HG03064 (cell line): ENCODE measurements around the gene ALDH3B2.
"Not testable (repeated sequence)": the region's sequence is repeated elsewhere in the genome, so short reads cannot be mapped to it uniquely, and the experiment has no call there.

Experiments used
- ATAC-seq: cut with Tn5 transposase; IDR thresholded peaks from one replicate; pipeline ENCODE4 v1.9.1; 2021; ENCODE audit warnings: low read depth; ENCODE audit not compliant: unreplicated experiment

The ALDH3B2 gene, protein sequence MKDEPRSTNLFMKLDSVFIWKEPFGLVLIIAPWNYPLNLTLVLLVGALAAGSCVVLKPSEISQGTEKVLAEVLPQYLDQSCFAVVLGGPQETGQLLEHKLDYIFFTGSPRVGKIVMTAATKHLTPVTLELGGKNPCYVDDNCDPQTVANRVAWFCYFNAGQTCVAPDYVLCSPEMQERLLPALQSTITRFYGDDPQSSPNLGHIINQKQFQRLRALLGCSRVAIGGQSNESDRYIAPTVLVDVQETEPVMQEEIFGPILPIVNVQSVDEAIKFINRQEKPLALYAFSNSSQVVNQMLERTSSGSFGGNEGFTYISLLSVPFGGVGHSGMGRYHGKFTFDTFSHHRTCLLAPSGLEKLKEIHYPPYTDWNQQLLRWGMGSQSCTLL

DNA sequence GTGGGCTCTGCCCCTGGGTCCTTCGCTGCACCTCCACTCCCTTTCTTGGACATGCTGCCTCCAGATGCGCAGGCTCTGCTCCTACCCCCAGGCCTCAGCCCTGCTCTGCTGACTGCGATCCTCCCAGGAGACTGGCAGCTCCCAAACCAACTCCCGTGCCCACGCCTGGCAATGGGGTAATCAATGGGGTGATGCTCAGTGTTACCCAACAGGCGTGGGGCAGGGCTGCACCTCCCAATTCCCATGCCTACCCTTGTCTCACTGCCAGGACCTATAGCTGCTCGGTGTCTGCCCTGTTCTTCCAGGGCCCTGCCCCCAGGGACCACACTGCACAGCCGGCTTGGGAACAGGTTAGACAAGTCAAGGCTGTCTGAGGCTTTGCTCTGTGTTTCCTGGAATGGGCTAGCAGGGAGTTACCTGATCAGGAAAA lies at the start of gene ALDH3B2:
TSS of gene ALDH3B2 (minus strand) at position 182 of the 430 bp plus-strand sequence. CDS start 7,688 bp downstream, outside the sequence.
- no peak for ATAC-seq

DNA sequence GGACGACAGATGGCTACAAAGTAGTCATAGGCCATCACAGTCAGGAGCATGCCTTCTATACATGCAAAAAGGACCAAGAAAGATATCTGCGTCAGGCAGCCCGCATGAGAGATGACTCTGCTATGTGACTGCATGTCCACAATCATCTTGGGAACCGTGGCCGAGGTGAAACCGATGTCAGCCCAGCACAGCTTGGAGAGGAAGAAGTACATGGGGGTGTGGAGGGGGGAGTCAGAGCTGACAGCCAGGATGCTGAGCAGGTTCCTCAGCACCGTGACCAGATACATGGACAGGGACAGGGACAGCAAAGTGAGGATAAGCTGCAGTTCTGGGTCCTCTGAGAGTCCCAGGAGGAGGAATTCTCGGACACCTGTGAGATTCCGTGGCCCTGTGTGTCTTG lies 48.6 kb upstream of the ALDH3B2 start:
- ATAC-seq, result not testable (repeated sequence)

DNA sequence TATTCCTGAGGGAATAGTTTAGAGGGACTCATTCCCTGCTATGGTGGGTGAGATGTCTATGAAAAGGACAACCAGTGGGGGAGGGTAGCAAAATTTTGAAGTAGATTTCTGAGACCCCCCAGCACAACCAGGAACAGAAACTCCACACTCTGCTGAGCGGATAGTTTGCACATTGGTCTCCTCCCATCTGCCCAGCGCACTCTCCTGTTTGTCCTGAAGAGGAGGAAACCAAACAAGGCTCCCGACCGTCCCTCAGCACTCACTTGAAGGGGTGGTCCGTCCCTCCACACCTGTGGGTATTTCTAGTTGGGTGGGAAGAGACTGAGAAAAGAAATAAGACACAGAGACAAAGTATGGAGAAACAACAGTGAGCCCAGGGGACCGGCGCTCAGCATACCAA lies 41.8 kb upstream of the ALDH3B2 start:
- ATAC-seq, result not testable (repeated sequence)

DNA sequence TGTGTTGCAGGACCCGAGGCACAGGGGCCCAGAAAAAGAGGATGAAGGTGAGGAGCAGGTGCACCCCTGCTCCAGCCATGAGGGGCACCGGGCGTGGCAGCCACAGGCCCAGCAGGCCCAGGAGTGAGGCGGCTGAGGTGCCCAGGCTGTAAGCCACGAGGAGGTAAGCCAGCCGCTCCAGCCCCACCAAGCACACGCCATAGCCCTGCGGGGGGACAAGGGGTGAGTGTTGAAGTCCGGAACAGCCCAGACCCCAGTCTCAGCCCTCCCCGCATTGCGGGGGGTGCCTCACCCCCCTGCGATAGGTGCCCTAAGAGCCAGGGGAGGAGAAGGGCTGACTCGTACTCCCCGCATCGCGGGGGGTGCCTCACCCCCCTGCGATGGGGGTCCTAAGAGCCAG lies 41.4 kb upstream of the ALDH3B2 start:
- ATAC-seq, result not testable (repeated sequence)

DNA sequence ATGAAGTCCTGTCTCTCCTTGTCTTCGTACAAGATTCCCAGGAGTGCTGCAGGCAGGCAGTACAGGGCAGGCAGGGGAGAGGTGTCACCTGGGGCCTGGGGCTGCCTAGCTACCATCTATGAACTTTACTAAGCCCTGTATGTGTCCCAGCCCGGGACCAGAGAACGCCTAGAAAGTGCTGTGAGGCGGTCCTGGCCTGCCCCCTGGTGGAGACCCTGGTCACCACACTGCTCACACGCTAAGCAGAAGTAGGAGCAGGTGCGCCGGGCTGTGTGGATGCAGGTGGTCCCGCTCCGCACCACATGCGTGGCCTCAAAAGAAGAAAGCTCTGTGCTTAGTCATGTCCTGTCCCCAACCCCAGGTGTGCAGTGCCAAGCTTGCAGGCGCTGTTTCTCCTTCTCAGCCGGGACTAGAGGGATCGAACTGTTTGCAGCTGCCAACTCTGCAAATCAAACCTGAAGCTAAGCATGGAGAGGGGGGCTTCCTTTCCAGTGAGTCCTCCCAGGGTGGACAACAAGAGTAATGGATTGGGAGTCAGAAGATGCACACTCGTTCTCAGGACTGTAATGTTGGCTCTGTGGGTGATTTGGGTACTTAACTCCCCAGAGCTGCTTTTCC lies 39.6 kb upstream of the ALDH3B2 start:
- not testable (repeated sequence) for ATAC-seq

DNA sequence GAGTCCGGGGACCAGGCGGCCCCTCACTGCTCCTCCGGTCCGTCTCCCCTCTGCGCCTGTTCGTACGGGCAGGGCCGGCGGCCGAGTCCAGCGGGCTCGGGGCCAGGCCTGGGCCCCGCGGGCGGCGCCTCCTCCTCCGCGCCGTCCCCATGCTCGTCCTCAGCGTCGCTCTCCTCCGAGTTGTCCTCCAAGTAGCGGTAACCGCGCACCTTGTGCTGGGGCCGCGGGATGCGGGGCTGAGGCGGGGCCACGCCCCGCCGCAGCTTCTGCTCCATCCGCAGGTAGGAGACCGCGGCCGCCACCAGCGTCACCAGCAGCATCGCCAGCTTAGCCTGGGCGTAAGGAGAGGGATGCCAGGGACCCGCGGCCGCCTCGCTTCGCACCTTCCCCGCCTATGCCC lies 37.3 kb upstream of the ALDH3B2 start:
- not testable (repeated sequence) for ATAC-seq

DNA sequence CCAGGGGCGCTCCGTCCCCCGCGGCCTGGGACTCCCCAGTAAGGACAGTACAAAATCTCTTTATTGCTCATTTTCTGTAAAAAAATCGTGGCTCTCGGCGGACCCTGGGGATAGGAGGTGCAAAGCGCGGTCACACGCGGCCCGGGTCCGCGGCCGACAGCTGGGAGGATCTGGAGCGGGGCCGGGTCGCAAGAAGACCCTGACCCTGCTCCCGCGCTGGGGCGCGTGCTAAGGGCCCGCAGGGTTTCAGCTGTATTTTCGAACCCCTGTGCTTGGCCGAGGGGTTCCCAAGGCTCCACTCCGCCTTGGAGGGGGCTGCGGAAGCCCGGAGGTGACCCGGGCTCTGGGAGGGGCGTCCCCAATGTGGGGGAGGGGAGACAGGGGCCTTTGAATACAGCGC lies 36.8 kb upstream of the ALDH3B2 start:
- ATAC-seq, result not testable (repeated sequence)

DNA sequence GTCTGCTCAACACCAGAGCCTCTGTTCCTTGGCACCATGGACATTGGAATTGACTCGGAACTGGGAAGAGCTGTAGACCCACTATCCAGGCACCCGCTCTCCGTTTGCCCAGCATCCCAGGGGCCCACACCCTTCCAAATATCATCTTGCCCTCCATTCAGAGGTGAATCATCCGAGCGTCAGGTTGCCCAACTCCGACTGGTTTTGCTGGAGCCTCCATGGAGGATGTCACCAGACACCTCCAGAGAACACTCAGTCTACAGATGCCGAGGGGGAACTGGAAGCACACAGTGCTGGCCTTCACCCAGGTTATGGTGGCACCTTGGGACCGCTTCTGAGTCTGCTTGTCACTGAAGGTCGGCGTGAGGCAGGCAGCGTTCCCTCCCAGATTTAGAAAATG lies 35.4 kb upstream of the ALDH3B2 start:
- not testable (repeated sequence) for ATAC-seq

DNA sequence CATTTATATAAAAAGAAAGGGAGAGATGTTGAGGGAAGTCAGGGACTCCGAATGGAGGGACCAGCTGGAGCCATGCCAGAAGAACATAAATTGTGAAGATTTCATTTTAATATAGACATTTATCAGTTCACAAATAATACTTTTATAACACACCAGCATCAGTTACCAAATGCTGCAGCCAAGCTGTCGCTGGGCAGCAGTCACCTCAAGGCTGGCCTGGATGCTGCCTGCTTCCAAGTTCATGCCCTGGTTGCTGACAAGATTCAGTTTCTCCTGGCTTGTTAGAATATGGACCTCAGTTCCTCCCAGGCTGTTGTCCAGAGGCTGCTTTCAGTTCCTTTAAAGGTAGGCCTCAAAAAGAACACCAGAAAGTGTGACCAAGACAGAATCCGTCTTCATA lies 30.8 kb upstream of the ALDH3B2 start:
- no peak for ATAC-seq

DNA sequence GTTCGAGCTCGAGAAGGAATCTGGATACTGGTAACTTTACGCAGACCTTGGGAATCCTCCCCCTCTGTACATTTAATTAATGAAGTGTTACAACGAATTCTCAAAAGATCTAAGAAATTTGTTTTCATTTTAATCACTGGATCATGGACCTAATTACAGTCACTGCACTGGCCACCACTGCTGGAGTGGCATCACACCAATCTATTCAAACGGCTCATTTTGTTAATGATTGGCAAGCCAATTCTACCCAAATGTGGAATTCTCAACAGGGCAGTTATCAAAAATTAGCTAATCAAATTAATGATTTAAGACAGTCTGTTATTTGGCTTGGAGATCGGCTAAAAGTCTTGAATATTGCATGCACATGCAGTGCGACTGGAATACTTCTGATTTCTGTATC lies 30.1 kb upstream of the ALDH3B2 start:
- no peak for ATAC-seq

DNA sequence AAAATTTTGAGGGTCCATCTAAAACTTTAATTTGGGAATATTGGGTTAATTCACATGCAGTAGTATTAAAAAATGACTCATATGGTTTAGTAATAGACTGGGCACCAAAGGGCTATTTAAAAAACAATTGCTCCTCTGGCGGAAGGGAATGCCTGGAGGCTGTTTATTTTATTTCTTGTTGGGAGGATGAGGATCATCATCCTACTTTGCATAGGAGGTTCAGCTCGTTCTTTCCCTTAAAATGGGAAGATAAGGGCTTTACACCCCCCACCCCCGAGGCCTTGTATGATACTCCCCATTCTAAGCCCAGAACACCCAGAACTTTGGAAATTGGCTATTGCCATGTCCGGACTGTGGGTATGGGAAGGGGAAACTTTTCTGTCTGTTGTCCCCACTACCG lies 29.3 kb upstream of the ALDH3B2 start:
- not testable (repeated sequence) for ATAC-seq

DNA sequence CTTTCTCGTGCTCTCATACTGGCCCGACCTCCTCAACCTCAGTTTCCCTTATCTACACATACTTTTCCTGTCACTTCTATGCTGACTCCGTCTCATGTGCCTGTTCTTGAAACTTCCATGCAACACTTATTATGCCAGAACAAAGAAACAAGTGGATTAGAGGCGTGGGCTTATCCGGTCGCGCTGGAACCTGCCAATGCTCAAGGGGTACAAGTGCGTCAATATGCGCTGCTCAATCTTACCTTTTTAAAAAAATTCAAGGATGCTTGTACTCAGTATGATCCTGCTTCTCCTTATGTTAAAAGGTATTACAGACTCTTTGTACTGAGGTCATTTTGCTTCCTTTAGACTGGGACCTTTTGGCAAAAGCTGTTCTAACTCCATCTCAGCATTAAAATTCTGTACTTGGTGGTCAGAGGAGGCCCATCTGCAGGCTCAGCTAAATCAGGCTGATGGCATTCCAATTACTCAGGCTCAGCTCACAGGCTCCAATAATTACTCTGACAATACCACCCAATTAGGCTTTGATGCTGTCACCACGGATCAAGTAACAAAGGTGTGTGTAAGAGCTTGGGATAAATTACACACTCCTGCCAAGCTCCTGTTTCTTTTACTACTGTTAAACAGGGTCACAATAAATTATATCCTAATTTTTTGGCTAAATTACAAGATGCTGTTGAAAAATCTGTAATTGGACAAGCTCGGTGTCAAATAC lies 26.3 kb upstream of the ALDH3B2 start:
- no peak for ATAC-seq

DNA sequence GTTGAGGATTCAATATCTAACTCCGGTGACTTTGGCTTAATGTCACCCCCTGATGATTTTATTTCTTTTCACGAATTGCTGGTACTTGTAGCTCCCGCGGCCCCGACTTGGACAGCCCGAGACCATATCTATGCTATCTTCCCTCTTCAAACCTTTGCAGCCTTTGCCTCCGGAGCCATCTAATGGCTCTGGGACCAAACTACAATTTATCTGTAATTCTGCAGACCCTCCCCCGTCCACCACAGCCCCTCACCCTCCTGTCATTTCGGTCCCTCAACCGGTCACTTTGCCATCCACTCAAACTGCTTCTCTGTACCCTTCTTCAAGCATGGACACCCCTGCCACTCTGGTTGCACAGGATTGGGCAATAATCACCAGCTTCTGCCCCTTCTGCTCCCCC lies 25.7 kb upstream of the ALDH3B2 start:
- ATAC-seq, result no peak

DNA sequence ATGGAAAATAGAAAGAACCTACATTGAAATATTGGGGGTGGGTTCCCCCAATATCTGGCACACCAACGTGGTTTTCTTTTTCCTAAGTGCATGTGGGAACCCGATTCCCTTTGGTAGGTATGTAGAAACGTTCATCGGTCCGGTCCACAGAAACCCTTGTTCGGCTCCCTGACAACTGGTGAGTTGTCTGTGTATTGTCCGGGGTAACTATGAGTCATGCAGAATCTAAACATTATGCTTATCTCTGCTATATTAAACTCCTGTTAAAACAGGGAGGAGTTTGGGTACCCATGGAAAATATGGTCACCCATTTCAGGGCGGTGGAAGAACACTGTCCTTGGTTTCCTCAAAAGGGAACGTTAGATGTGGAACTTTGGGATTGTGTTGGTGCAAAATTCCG lies 25.1 kb upstream of the ALDH3B2 start:
- ATAC-seq, result no peak

DNA sequence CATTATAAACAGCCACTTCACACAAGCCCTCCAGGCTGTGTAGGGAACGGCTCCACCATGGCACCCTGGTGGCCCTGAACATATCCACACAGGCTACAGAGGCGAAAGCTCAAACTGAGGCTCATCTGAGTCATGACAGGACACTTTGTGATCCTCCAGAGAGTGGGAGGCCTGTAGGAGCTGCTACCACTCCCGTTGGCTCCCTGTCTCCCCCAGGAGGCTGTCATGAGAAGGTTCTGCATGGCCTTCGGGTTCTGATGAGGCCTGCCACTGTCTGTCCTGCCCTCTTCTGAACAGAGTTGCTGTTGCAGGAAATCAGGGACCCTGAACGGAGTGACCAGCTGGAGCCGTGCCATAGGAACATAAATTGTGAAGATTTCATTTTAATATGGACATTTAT lies 23.8 kb upstream of the ALDH3B2 start:
- no peak for ATAC-seq

DNA sequence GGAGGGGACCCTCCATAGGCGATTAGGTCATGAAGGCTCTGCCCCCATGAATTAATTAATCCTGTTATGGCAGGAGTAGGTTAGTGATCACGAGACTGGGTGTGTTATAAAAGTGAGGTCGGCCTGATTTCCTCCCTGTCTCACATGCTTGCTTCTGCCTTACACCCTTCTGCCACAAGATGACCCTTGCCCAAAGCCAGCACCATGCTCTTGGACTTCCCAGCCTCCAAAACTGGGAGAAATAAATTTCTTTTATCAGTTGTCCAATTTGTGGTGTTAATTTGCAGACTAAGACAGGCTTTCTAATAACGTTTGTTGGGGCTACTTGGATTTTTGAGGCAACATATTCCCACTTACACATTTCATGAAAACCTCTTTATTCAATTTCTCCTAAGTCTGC lies 23.4 kb upstream of the ALDH3B2 start:
- no peak for ATAC-seq

DNA sequence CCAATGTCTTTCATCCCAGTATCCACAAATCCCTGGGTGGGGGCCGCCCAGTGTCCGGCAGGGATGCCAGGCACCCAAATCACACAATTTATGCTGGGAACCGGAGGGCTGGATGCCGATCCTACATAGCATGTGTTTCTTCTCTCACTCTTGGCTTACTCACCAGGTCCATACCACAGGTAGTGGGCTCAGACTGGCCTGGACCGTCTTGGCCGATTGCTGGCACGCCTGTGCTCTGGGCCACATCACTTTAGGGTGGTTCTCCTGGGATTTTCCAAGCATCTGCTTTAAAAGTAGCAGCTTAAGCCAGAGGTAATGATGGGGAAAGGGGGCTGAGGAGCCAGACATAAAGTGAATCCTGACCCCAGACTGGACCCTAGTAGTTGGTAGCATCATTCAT lies 22.6 kb upstream of the ALDH3B2 start:
- ATAC-seq, result no peak

DNA sequence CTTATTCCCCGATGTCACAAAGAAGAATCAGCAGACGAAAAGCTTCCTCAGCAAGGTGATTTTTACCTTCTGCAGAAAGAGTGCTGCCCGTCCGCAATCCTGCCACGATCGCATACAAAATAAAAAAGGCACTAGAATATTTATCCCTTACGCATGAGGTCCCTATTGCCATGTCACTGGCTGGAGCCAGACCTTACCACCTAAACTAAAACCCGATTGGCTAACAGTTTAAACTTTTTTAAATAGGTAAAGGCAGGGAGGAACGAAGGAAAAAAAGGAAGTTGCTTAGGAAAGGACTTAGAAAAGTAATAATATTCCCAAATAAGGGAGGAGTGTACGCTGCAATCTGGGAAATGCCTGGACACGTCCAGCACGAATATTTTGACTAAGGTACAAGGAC lies 21.2 kb upstream of the ALDH3B2 start:
- ATAC-seq, result no peak

DNA sequence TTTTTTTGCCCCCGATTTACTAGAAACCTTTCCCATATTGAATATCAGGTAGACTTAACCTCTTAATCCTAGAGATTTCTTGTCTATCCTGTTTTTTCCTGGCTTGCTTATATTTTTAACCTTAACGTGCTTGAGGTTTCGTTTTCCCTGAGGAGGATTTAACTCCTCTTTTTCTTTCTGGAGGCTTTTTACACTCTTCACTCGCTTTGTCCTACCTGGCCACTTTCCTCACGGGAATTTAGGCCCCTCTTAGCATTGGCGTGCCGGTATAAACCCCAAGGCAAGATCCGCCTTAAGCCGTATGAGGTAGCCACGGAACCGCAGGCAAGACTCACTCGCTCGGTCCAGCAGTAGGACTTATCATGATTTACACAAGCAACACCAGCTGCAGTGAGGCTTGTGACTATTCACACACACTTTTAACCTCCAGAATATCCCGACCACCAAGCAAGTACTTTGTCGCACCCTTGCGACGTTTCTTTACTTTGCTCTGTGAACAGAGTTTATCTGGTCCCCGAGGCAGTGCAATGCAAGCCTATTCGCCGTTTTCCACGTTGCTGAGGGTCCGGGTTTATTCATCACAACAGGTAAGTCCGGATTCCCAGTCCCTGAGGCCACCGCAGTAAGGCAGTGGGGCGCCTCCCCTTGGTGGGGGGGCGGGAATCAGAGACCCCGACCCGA lies 20.6 kb upstream of the ALDH3B2 start:
- ATAC-seq, result no peak

DNA sequence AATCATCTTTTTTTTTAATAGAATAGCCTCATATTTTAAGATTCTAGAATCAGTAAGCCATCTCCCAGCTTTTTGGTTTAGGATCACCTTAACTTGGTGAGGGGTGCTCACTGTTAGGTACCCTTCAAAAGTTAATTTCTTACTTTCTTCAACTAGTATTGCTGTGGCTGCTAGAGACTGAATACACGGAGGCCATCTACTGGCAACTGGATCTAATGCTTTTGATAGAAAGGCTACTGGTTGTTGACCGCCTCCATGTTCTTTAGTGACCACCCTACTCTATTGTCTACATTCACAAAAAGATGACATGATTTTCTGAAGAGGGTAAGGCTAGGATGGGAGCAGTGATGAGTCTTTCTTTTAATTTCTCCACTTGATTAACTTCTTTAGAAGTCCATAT lies 16.7 kb upstream of the ALDH3B2 start:
- no peak for ATAC-seq

DNA sequence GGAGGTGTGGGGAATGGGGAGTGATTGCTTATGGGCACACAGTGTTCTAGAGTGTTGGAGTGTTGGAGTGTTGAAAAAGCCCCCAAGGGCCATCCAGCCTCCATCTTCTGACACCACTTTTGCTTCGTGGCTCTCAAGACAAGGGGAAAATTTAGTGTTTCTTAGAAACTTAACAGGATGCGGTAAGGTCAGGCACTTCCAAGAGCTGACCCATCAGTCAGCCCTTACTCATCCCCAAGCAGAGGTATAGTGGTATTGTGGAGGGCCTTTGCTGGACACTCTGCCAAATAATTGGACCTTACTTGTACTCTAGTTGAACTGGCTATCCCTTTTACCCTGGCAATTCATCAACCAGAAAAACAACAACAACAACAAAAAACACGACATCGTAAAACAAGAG lies 14.8 kb upstream of the ALDH3B2 start:
- ATAC-seq, result no peak
